ENCODE results near the gene ELAC1.
"Not testable (repeated sequence)": the region's sequence is repeated elsewhere in the genome, so short reads cannot be mapped to it uniquely, and the experiment has no call there.

DNA sequence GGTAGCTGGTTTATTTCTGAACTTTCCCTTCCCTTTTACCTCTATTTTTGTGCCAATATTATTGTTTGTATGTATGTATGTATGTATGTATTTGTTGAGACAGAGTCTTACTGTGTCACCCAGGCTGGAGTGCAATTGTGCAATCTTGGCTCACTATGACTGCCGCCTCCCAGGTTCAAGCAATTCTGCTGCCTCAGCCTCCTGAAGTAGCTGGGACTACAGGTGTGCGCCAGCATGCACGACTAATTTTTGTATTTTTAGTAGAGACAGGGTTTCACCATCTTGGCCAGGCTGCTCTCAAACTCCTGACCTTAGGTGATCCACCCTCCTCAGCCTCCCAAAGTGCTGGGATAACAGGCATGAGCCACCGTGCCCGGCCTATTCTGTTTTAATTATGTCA, 4.6 kb downstream of the ELAC1 start:
- TF ChIP-seq, protein P1, sequence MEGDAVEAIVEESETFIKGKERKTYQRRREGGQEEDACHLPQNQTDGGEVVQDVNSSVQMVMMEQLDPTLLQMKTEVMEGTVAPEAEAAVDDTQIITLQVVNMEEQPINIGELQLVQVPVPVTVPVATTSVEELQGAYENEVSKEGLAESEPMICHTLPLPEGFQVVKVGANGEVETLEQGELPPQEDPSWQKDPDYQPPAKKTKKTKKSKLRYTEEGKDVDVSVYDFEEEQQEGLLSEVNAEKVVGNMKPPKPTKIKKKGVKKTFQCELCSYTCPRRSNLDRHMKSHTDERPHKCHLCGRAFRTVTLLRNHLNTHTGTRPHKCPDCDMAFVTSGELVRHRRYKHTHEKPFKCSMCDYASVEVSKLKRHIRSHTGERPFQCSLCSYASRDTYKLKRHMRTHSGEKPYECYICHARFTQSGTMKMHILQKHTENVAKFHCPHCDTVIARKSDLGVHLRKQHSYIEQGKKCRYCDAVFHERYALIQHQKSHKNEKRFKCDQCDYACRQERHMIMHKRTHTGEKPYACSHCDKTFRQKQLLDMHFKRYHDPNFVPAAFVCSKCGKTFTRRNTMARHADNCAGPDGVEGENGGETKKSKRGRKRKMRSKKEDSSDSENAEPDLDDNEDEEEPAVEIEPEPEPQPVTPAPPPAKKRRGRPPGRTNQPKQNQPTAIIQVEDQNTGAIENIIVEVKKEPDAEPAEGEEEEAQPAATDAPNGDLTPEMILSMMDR (IDR thresholded peaks at IDR 0.05): not testable (repeated sequence)
- TF ChIP-seq POLR2A (IDR thresholded peaks at IDR 0.05): not testable (repeated sequence)

Measured in body of pancreas (tissue), 4 donors.